Activated effector memory CD4-positive, alpha-beta T cell treated with anti-CD3 and anti-CD28 coated beads, Interleukin-2, amount 50 U/mL, for 16 hours (primary cell): ENCODE results near the gene KCNJ18.
"Not testable (repeated sequence)": the region's sequence is repeated elsewhere in the genome, so short reads cannot be mapped to it uniquely, and the experiment has no call there.

ENCODE experiments used
- DNase-seq: peaks from one replicate; pipeline ENCODE4 v3.0.0-alpha.2; 2020

Gene KCNJ18

DNA sequence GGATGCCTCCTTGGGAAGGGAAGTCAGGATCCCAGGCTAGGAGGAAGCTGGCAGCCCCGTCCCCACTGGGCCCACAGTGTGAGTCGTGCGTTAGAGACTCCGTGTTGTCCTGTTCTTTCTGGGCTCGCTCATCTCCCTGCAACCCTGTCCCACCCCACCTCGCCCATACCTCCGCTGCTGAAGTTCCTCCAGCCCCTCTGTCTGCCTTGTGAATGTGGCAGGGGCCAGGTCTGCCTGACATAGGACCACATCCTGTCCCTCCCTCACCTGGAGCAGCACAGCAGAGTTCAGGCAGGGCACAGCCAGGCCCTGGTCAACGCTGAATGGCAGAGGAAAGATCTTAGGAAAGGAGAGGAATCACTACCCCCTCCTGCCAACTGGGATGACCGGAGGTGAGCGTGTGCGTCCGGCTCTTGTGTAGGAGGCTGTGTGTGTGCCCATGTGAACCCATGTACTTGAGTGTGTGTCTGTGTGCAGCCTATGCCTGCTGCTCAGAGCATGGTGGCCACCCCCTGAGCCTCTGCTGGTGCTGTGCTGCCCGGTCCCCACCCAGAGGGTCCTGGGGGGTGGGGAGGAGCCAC, 12.8 kb downstream of the KCNJ18 start:
- DNase-seq, result no peak

DNA sequence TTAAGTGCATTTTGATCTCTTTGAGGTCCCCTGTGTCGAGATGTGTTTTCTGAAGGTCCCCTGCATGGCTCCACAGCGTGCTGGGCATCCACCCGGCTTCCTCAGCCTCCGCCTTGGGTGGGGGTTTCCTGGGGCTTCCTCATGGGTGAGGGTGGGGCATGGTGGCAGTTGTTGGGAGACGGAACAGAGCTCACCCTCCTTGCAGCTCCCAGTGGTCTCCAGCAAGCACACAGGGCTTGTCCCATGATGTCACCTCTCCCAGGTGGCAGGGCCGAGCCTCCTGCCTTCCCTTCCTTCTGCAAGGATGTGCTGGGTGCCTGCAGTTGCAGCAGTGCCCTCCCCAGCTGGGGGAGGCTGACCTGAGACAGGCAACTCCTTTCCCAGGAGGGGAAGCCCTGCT, 13.4 kb downstream of the KCNJ18 start:
- DNase-seq, result not testable (repeated sequence)

DNA sequence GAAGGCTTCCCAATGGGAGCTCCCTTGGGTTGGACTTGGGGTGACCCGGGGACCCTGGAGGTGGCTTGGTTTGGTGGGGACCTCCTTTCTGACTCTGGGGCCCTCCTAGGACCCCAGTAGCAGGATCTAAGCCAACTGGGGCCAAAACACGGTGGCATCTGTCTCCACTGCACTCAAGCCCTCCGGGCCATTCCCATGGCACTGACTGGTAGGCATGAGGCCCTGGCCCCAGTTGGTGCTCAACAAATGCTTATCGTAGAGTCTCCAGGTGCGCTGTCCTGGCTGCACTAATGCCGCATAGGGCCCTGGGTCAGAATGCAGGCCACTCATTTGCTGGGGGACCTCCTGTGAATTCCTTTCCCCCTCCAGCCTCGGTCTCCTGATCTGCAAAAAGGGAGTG, 14.2 kb downstream of the KCNJ18 start:
- DNase-seq, result not testable (repeated sequence)

GRCh38 chr17:21707131-21707530, 14.8 kb downstream of the KCNJ18 start:
- DNase-seq, result not testable (repeated sequence)

DNA sequence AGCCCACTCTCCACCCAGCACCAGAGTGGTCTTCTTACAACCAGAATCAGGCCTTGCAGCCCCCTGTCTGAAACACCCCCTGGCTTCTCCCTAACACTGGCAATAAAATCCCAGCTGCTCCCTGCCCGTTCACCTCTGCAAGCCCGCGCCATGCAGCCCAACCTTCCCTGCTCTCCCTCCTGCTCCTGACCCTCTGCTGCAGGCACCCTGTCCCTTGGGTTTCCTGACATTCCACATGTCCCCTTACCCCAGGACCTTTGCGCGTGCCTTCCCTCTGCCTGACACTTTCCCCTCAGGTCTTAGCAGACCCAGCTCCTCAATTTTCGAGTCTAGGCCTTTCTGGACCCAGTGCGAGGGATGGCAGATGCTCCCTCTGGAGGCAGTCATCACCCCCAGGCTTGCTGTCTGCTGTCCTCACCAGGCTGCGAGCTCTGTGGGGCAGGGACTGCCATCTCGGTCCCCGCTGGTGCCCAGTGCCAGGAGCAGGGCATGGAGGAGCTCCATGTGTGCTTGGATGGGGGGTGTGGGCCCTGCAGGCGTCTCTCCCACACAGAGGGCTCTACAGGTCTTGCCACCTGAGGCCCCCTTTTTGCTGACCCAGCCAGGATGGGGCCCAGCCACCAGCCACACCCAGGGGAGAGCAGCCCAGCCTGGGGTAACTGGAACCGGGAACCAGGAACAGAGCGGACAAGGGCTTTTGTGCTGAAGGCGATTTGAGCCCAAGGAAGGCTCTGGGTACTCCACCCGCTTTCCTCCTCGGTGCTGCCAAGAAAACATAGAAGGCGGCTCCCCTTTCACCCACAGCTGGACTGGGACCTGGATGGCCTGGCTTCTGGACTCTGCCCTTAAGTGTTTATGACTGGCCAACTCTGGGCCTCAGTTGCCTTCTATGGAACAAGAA, 15.6 kb downstream of the KCNJ18 start:
- DNase-seq, result not testable (repeated sequence)

- DNase-seq, result not testable (repeated sequence)
Observed at GRCh38 chr17:21708612-21709535, 16.6 kb downstream of the KCNJ18 start.

GRCh38 chr17:21709994-21710393, 17.7 kb downstream of the KCNJ18 start:
- DNase-seq, result not testable (repeated sequence)

- not testable (repeated sequence) for DNase-seq
Observed at GRCh38 chr17:21710486-21710885, 18.2 kb downstream of the KCNJ18 start.

DNA sequence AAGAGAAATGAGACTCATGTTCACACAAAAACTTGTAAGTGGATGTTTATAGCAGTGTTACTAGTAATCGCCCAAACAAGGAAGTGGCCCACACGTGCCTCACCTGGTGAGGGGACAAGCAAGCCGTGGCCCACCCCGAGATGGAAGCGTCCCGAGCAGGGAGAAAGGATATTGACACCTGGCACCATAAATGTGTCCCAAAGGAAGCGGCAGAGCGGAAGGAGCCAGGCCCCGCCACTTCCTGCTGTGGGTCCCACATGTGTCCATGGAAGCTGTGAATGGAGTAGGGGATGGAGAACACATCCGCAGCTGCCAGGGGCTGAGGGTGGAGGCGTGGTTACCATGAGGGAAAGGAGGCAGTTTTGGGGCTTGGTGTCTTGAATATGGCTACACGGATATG, 18.9 kb downstream of the KCNJ18 start:
- DNase-seq, result no peak

GRCh38 chr17:21713020-21713419, 20.7 kb downstream of the KCNJ18 start:
- not testable (repeated sequence) for DNase-seq

- DNase-seq, result not testable (repeated sequence)
Observed at GRCh38 chr17:21713631-21714030, 21.3 kb downstream of the KCNJ18 start.

DNA sequence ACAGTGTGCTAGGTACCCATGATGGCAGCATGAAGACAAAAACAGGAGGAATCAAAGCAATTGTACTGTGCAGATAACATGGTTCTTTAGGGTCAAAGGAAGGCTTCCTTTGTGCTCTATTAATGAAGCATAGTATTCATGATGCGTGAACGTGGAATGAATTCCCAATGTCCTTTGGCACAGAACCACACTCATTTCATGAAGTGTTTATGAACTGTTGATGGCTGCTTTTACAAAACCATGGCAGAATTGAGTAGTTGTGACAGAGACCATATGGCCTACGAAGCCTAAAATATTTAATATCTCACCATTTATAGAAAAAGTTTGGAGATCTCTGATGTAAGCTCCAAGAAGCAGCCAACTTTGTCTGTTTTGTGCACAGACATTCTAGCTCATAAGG, 22.4 kb downstream of the KCNJ18 start:
- not testable (repeated sequence) for DNase-seq

GRCh38 chr17:21715877-21716276, 23.6 kb downstream of the KCNJ18 start:
- DNase-seq, result not testable (repeated sequence)

- DNase-seq, result not testable (repeated sequence)
Observed at GRCh38 chr17:21718971-21719370, 26.6 kb downstream of the KCNJ18 start.

DNA sequence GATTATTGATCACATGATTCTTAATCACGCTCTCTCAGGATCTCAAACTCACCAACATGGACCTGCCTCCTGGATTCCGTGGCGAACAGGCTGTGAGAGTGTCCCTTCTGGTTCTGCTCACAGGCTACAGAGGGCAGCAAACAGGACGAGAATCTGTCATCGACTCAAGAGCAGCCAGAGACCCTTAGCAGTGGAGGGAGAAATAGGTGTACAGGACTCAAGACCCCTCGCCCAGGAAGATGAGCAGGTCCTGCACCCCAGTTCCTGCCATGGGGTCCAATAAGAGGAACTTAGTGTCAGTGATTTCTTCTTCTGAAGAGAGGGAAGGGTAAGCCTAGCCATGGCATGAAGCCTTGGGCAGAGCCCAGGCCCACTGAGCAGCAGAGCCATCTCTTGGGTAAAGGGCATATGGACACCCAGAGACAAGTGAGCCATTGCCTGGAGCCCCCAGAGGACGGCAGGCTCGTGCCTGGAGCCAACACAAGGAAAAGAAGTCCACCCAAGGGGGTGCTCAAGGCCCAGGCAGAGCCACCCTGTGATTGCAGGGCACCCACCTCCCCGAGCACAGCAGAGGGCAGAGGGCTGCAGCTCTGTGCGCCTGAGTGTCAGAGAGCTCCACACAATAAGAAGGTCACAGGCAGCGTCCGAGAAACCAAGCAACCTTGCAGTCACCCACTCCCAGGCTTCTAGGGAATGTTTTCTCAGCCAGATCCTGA, 27.3 kb downstream of the KCNJ18 start:
- not testable (repeated sequence) for DNase-seq

DNA sequence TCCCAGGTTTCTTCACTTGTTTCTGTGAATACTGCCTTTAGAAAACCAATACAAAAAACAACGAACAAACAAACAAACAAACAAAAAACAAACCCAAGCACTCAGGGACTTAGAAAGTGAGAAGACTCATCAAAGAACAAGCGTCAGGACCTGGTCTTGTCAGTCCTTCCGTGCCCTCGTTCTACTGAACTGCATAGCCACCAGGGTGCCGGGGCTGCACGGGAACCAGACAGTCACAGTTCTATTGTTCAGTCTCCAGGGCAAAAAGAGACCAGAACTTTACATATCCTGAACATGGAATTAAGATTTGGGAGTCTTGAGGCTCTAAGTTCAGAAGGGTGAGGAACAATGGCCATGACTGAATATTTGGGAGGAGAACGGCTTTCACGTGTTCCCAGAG, 28.2 kb downstream of the KCNJ18 start:
- DNase-seq, result not testable (repeated sequence)

- DNase-seq, result not testable (repeated sequence)
Observed at GRCh38 chr17:21722268-21722667, 29.9 kb downstream of the KCNJ18 start.

DNA sequence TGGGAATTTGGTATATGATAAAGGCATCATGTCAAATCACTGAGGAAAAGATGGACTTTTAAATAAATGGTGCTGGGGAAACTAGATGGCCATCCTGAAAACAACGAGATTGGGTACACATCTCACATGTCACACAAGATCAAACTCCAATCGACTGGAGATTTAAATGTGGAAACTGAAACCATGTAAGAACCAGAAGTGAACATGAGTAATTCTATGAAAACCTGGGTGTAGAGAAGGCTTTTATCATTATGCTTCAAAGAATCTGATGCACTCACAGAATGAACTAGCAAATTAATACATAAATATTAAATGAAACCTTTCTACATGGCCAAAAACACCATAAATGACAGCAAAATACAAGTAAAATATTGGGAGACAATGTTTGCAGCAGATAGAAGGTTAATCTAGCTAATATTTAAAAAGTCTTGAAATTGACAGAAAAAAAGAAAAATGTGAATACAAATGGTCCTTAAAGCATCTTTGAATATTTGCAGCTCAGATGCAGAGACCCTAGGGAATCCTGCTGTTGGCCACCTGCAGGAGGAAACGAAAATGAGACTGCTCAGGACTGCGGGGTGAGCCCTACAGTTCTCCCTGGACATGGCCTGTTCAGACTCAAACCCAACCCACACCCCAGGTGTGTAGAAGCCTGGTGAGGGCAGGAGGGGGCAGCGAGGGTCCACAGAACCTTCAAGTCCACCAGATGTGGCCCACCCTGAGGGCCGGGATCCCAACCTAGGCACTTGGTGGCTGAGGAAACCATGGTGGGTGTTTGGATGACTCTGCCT, 32.1 kb downstream of the KCNJ18 start:
- not testable (repeated sequence) for DNase-seq

DNA sequence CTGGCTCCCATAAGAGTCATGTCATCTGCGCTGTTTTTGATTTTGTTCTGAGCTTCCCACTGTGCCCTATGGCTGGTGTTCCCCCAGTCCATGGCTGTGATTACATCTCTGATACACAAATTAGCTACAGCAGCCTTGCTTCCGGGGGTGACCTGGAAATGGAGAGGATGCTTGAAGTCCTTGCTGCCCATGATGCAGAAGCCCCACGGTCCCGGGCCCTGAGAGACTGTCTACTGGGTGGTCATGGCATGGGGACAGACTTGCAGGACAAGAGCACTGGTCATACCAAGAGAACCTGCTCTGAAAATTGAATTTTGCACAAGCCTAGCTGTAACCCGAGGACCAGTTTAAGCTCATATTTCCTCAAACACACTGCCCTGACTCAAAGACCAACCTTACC, 38.8 kb downstream of the KCNJ18 start:
- not testable (repeated sequence) for DNase-seq

GRCh38 chr17:21733931-21734330, 41.6 kb downstream of the KCNJ18 start:
- not testable (repeated sequence) for DNase-seq

DNA sequence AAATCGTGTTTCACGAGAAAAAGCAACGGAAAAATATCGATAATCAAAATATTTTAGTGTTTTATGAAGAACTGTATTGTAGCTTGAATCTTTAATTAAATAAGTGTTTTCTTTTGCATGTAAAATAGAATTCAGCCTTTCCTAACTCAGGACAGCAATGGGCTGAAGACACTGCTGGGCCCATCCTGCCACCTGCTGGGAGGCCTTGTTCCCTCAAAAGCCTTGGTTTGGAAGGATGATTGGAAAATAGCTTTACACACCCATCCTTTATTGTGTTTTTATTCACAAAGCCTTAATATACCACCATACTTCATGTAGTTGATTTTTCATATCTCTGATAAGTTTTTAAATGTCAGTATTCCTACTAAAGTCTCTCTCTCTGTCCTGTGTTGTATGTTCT, 43.5 kb downstream of the KCNJ18 start:
- not testable (repeated sequence) for DNase-seq
